GM12801 (cell line): ENCODE results near the gene NDUFA5.

Experiments
- TF ChIP-seq, protein P1 (sequence below): IDR thresholded peaks from one replicate; pipeline ENCODE4 v1.5.1; 2011; ENCODE audit warnings: control low read depth; ENCODE audit not compliant: insufficient read length; ENCODE audit errors: extremely low read depth

NDUFA5 gene

DNA sequence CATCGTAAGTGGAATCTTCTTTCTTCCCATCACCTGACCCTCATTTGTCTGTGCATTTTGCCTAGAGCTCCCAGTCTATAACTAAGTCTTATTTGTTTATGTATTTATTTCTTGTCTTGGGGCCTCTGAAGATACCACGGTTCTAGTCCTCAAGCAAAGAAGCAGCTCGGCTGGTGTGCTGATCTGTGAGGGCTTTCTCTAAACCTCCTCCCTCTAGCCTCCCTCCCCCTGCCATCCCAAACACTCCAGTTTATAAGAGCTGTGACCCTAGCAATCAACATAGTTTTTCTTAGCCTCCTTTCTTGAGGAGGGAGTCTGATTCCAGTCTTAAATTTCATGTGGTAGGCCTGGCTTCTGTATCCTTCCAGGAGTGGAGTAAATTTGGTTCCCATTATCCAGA is 15.7 kb upstream of the NDUFA5 start:
- TF ChIP-seq, protein P1, sequence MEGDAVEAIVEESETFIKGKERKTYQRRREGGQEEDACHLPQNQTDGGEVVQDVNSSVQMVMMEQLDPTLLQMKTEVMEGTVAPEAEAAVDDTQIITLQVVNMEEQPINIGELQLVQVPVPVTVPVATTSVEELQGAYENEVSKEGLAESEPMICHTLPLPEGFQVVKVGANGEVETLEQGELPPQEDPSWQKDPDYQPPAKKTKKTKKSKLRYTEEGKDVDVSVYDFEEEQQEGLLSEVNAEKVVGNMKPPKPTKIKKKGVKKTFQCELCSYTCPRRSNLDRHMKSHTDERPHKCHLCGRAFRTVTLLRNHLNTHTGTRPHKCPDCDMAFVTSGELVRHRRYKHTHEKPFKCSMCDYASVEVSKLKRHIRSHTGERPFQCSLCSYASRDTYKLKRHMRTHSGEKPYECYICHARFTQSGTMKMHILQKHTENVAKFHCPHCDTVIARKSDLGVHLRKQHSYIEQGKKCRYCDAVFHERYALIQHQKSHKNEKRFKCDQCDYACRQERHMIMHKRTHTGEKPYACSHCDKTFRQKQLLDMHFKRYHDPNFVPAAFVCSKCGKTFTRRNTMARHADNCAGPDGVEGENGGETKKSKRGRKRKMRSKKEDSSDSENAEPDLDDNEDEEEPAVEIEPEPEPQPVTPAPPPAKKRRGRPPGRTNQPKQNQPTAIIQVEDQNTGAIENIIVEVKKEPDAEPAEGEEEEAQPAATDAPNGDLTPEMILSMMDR, result no peak

DNA sequence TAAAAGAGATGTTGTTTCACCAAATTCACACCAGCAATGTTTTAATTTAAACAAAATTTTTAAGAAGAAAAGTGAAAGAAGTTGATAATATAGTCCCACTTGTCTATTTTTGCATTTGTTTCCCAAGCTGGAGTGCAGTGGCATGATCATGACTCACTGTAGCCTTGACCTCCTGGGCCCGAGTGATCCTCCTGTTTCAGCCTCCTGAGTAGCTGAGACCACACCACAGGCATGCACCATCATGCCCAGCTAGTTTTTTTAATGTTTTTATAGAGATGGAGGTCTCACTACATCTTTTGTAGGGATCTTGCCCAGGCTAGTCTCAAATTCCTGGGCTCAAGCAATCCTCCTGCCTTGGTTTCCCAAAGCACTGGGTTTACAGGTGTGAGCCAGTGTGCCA is 14.1 kb upstream of the NDUFA5 start:
- TF ChIP-seq, protein P1, result no peak

DNA sequence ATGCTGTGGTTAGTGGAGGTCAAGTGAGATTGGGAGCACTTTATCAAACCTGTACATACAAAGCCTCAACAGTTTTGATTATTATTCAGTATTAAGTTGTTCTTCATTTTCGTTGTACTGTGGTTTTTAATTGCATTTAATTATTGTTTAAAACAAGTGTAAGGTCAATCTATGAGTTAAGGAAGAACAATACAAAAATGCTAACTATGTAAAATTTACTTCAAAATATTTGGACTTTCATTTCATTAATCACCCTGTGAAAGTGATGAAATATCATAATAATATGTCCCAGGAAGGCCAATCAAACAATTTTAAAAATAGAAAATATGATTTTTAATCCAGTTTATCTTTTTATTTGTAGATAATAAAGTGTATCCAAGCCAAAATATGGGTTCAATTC is 13.6 kb upstream of the NDUFA5 start:
- TF ChIP-seq, protein P1, result no peak

DNA sequence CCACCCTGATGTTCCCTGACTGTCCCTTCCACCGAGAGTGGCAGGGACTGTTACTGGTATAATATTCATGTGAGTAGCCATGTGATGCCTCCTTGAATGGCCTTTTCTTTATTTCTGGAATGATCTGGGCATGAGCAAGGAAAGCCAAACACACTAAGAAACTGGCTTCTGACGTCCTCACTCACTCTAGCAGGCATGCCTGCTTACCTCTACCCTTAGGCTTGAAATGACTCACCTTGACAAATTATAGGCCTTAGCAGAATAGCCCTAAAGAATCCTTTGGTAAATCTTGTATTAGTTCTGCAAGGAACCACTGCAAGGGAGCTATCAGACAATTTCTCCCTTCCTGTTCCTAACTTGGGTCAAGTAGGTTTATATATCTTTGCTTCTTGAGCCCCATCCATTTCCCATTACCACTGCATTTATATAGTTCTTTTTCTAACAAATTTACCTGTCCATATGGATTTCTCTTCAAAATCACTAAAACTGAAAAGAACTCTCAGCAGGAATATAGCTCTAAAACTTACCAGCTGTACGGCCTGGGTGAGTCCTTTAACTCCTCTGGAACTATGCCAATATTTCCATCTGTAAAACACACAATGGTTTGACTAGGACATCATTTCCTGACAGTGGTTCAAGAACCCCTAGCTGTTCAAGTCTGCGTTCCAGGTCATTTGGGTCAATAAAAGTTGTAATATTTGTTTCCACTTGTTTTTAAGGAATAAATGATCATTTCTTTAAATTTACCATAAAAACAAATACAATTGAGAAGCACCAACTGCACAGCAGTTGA is 13.0 kb upstream of the NDUFA5 start:
- TF ChIP-seq, protein P1, result no peak

DNA sequence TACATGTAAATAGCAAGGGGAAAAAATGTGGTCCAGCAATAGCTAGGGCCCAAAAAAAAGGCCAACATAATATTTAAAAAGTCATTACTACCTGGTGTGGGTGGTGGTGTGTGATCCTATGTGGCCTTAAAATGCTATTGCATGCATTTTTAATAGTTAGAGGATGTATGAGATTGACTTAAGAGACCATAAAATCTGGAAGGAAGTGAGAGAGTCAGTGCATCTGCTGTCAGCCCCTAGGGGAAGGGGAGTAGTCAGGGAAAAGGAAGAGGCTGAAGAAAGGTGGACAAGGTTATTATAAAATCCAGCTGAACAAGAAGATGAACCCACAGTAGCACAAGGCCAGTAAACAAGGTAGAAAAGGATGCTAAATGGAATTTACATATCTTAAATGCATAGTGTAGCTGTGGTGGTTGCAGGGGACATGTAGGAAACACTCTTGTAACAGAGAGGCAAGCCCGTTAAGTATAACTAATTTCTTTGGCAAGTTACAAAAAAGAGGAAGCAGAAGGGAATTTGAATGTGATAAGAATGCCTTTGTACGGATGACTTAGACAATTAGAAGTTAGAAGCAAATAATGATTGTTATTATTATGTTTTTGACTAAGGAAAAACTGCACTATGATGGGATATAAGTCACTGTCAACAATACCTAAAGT is 11.9 kb upstream of the NDUFA5 start:
- TF ChIP-seq, protein P1, result no peak

DNA sequence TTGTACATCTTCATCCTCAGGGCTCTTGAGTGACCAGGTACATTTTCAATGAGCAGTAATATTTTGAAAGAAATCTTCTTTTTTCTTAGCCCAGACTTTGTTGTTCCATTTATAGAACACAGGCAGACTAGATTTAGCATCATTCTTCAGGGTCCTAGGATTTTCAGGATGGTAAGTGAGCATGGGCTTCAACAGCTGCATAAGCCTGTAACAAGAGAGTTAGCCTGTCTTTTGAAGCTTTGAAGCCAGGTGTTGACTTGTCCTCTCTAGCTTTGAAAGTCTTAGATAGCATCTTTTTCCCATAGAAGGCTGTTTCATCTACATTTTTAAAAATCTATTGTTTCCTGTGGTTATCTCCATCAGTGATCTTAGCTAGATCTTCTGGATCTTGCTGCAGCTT is 4.5 kb upstream of the NDUFA5 start:
- TF ChIP-seq, protein P1, result no peak

DNA sequence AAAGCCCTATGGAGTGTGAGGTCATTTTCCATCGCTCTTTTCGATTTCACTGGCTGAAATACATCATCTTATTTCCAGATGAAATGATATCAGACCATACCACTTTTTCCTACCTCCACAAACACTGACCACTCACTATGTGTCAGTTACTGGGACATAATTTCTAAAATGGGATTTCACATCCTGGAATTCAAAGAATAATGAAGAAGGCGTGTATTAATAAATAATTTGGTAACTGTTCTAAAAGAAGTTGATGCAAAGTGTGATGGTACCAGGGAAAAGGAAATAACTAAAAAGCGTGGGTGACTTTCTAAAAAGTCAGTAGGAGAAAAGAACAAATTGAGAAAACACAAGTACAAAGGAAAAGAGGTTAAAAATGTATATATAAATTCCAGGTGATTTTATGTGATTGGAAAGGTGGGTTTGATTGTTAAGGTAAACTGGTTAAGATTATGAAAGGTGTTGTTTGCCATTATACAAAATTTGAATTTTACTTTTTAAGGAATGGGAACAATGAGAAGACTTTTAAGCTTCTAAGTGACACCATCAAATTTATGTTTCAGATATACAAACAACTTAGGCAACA is 764 bp upstream of the NDUFA5 start:
- TF ChIP-seq, protein P1, result no peak
